Bronchus fibroblast of lung (primary cell): ENCODE measurements around the gene KANTR. TPM values are rescaled to one million over a fixed set of nuclear protein-coding genes. Genes with fewer than 3 reads are reported as not detected.

Experiments
- total RNA-seq: library from RNA; depleted of rRNA; stranded (reverse); fragments of >200 nt; gene quantifications from 2 replicates; pipeline ENCODE4 v1.2.3, GENCODE V29; 2015

KANTR gene
- 1.3 and 1.9 TPM in 2 replicates for total RNA-seq

DNA sequence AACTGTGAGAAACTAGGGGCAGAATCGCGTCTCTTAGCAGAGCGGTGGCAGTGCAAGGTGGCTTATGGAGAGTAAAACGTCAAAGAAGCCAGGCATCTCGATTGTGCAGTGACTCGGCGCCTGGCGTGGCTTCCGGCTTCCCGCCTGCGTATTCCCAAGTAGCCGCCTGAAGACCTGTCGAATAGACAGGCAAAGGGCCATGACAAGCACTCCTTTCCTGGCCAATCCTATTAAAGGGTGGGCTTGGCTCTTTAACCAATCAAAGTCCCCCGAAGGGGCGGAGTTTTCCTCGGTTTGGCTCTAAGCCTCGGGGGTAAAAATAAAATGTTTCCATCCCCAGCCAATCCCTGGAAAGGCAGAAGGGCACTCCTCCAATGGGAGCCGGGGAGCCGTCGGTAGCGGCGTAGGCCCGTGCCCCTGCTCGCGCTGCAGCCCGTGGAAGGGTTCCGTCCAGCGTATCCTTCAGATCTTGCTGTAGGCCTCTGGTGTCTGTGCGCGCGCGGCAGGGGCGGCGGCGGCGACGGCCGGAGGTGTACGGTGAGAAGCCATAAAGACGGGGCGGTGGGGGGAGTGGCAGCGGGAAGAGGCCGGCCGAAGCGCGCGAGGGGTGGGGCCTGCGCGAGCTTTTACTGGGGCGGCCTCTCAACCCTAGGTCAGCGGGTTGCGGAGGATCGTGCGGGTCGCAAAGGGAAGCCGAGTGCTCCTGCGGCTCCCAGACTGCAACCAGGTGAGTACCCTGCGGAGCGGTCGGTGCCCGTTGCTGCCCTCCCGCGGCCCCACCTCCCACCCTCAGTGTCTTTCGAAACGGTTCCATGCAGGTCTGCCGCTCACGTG, at the start of gene KANTR:
Gene KANTR, plus strand, starts transcription at position 395 of the 834 bp plus-strand sequence. CDS start 30,131 bp downstream, outside the sequence.

DNA sequence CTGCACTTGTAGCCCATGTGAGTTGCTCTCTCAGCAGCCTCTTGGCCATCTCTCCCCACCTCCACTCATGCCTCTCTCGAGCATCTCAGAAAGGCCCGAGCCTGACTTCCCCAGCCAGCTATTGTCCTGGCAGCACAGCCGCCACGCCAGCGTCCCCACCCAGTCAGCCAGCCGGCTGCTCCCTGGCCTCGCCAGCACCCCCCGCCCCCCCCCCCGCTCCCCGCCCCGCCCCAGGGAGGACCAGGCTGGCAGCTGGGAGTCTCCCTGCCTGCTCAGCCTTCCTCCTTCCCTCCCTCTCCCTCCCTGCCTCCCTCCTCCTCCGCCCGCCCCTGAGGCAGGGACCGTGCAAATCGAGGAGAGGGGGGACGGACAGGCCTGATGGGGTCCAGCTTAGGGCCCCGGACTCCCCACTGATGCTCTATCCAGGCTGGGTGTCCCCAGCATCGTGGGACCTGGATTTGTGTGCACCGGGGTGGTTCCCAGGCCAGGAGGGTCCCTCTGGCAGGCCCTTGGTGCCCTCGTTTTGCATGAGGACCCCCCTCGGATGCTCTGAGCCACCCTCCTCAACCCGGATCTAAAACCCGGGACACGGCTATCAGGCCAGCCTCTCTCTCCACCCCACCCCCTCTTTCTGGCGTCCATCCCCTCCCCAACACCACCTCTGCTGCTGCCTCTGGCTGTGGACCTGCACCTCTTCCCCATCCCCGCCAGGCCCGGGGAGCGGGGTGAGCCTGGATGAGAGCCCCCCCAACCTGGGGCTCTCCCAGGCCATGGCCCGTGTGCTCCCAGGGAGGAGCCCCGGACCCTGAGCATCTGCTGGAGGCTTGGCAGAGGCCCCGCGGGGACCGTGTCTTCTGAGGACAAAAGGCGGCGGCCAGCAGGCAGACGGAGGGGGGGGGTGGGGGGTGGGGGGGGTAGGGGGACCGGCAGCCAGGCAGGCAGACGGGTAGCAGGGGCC, 45.5 kb upstream of the KANTR start, which contains the start of gene GPR173:
Gene GPR173, plus strand, starts transcription at position 621 of the 958 bp plus-strand sequence. CDS start 27,833 bp downstream, outside the sequence.

DNA sequence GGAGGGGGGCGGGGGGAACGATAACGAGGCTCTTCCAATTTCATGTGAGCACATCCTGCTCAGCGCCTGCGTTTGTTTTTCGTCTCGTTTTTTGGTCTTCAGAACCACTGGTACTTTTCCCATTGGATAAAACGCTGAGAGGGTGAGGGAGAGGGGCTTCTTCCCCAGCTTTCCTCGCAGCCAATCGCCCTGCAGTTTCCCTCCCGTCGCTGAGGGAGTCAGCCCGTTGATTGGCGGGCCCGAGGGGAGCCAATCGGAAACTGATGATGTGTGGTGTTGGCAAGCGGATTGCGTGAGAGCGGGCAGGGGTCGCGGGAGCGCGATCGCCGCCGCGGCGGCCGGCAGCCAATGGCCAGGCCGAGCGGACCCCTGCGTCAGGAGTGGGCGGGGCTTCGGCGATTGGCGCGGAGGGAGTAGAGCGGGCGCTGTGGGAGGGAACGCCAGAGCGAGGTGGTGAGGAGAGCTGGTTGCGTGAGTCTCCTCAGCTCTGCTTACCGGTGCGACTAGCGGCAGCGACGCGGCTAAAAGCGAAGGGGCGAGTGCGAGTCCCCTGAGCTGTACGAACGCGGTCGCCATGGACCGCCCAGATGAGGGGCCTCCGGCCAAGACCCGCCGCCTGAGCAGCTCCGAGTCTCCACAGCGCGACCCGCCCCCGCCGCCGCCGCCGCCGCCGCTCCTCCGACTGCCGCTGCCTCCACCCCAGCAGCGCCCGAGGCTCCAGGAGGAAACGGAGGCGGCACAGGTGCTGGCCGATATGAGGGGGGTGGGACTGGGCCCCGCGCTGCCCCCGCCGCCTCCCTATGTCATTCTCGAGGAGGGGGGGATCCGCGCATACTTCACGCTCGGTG, 11.8 kb upstream of the KANTR start, which contains the start of gene TSPYL2:
Gene TSPYL2, plus strand, starts transcription at position 443 of the 848 bp plus-strand sequence. Its CDS starts 132 bp downstream, at position 575.

Other genes with a start within 250 kb of the KANTR start
- gene XAGE3, start 226.1 kb upstream of the KANTR start, total RNA-seq = not detected in 2 replicates
- gene FAM156B, start 196.8 kb upstream of the KANTR start, total RNA-seq = 13.7 and 18.5 TPM in 2 replicates
- 13.4 and 19.5 TPM in 2 replicates for gene FAM156A, start 135.6 kb upstream of the KANTR start, total RNA-seq
- 3.7 and 4.0 TPM in 2 replicates for gene GPR173, start 45.4 kb upstream of the KANTR start, total RNA-seq
- gene TSPYL2, start 11.8 kb upstream of the KANTR start, total RNA-seq = 8.8 and 9.9 TPM in 2 replicates
- gene KDM5C, start 131.1 kb downstream of the KANTR start, total RNA-seq = 41.0 and 49.4 TPM in 2 replicates
- gene IQSEC2, start 187.4 kb downstream of the KANTR start, total RNA-seq = 9.4 and 10.6 TPM in 2 replicates